T-helper 1 cell (primary cell): Measurements from ENCODE around the gene FOXB2.
"Not testable (repeated sequence)": the region's sequence is repeated elsewhere in the genome, so short reads cannot be mapped to it uniquely, and the experiment has no call there.

Source experiments
- DNase-seq, 5 donors: peaks; one replicate each; pipeline ENCODE4 v3.0.0-alpha.2; 2012 to 2020

FOXB2 gene

DNA sequence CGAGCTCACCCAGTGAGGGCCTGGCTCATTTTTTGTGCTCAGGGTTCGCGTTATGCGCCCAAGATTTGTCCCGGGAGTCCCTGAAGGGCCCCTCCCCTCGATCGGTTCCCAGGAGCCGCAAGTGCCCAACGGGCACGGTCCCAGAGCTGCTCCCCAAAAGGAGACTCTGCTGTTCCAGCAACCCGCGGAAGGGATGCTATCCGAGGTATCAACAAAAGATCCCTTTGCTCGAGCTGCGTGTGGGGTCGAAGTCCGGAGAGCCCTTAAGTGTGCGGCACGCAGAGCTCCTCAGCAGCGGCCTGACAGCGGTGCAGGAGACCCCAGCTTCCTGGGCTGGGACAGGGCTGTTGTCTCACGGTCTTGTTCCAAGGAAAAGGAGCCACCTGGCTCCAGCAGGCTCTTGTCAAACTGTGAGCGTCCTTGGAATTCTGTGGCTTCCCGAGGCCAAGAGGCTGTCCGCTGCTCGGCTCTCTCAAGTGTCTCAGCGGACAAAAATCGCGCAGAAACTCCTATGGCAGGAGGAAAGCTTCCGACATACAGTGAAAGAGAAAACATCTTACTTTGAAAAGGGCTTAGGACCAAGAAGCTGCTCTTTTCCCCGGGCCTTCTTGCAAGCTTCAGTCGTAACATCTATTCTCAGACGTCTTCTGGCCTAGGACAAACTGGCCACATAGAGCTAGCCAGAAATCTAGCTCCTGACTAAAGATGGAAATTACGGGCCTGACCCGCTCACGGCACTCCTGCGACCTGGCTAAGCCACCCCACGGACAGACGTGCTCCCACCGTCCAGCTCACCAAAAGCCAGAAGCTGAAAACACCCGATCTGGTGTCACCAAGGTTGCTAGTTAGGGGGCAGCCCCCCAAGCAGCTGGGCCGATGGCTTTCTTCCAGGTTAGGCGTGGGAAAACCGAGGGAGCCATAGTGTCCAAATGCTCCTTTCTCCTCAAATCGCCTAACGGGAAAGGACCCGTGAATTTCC is 2.6 kb upstream of the FOXB2 start:
- DNase-seq = no peak

DNA sequence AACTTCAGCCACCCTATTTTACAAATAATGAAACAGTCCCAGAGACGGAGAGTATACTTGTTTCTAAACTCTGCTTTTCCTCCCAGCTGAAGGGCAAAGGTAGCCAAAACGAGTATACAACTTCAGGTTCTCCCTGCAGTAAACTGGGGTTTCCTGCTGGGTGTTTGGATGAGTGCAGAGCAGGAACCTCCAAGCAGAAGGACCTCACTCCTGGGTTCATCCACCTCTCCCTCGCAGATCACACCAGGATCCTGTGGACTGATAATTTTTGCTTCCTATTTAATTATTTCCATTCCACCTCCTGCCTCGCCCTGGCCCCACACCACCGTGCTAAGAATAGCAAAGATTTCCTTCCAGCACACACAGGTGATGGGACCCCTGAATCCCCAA is 2.0 kb upstream of the FOXB2 start:
- no peak for DNase-seq

DNA sequence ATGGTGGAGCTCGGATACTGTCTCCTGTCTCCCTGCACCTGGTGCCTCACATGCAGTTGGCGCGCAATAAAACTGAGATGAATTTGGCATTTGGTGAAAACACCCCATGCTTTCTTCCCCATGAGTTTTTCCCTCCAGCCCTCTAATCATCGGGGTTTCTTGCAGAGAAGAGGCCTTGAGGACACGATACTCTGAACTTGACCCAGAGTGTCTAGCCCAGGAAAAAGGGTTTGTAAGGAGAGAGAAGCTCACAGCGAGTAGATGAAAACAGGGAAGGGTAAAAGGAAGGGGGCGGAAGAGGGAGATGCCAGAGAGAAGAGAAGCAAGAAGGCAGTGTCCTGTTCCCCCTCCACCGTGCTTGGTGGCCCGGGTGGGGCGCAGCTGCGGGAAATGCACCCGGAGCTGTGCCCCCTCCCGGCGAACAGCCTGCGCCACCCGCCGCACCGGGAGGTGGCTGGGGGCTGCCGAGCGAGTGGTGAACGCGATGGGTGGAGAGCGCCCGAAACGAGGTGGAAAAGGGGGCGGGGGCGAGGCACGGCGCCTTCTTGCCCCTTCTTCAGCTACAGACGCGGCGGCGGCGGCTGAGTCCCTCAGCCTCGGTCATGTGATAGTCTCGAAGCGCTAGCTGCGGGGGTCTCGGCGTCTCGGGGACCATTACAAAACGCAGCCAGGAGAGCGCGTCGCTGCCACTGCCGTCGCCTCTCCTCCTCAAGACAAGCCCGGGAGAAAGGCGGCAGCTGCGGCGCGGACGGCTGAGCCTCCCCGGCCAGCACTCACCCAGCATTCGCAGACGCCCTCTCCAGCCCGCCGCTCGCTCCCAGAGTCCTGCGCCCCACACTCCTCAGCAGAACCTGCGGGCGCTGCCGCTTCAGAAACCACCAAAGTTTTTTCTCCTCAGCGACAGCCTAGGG is 1.1 kb upstream of the FOXB2 start:
- DNase-seq = no peak

DNA sequence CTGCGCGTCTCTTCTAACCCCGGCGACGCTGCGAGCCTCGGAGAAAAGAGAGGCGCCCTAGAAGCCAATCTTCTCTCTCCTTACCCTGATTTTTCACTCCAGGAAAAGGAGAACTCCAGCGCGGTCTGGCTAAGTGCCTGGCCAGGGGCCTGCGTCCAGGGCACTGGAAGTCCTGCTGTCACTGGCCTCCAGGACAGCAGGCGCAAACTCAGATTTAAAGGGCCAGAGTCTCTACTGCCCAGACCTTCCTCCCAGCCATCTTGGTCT is 553 bp upstream of the FOXB2 start:
- no peak for DNase-seq

DNA sequence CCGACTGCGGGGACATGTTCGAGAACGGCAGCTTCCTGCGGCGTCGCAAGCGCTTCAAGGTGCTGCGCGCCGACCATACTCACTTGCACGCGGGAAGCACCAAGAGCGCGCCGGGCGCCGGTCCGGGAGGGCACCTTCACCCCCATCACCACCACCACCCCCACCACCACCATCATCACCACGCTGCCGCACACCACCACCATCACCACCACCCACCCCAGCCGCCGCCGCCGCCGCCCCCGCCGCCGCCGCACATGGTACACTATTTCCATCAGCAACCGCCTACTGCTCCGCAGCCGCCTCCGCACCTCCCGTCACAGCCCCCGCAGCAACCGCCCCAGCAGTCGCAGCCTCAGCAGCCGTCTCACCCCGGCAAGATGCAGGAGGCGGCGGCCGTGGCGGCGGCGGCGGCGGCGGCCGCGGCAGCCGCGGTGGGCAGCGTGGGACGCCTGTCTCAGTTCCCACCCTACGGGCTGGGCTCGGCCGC is 514 bp downstream of the FOXB2 start:
- no peak for DNase-seq

DNA sequence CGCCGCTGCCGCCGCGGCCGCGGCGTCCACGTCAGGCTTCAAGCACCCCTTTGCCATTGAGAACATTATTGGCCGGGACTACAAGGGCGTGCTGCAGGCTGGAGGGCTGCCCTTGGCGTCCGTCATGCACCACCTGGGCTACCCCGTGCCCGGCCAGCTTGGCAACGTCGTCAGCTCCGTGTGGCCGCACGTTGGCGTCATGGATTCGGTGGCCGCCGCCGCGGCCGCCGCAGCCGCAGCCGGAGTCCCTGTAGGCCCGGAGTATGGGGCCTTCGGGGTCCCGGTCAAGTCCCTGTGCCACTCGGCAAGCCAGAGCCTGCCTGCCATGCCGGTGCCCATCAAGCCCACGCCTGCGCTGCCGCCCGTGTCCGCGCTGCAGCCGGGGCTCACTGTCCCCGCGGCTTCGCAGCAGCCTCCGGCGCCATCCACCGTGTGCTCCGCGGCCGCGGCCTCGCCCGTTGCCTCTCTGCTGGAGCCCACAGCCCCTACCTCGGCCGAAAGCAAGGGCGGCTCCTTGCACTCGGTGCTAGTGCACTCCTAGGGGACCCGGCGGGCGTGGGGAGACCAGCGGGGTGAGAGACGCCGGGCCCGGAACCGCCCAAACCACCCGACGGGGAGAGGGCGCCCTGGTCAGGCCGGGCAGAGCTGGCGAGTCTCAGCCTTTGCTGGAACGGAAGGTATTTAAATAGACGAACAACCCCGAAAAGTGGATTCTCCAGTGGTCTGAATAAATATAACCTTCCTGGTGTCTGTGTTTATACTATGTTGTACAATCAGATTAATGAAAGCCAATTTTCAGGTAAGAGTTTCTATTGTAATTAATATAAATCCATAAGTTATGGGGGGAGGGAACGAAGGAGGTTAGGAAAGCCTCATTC is 1.2 kb downstream of the FOXB2 start:
- no peak for DNase-seq

DNA sequence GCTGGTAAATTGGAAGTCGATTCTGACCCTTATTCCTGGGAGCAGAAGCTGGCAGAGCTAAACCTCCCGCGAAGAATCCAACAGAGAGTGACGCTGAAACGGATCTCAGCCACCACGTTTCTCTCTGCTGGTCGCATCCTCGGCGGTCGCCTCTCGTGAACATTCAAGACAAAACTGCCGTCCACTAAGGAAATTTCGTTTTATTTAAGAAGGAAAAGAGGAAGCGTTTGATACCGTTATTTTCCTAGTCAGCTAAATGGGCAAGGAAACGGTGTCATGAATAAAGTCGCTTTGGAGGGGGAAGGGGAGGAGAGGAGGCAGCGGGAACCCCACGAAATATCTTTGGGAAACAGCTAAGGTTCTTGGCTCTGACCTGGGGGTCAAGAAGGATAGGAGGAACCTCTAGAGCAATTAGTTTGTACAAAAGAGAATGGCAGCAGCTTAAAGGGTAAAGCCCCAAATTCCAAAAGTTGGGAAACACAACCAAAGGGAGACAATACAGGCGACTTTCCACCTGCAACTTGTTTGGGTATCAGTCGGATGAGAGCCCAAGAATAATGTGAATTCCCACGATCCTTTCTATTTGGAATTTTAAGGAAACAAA is 1.9 kb downstream of the FOXB2 start:
- DNase-seq = no peak

DNA sequence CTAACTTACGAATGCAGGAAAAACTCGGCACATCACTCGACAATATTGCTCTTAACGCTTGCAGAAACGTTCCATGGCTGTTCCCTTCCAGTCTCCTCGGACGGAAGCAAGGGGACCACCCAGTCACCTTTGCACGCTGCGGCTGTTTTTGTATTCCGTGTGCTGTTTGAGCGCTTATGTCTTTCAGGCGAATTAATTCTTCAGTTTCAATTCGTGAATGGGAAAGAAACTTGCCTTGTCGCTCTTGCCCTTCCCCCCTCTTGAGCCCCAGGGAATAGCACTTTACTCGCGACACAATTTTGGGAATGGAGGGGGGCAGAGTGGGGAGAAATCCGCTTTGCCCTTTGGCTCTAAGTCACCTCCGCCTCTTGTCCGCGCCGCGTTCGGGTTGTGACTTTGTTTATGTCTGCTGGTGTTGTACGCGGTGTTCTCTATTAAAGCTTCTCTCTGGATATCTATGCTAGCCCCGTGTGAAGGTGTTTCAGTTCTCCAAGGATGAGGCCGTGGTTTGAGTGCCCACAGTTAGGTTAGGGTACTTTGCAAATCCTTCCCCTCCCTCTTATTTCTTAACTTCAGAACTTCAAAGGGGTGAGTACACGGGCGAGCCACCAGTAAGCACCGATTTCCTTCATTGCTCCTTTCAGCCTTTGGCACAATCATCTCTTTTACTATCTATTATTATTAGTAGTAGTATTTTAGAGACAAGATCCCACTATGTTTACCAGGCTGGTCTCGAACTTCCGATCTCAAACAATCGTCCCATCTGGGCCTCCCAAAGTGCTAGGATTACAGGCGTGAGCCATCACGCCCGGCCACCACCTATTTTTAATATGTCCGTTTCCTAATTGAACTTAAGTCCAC is 2.7 kb downstream of the FOXB2 start:
- no peak for DNase-seq

DNA sequence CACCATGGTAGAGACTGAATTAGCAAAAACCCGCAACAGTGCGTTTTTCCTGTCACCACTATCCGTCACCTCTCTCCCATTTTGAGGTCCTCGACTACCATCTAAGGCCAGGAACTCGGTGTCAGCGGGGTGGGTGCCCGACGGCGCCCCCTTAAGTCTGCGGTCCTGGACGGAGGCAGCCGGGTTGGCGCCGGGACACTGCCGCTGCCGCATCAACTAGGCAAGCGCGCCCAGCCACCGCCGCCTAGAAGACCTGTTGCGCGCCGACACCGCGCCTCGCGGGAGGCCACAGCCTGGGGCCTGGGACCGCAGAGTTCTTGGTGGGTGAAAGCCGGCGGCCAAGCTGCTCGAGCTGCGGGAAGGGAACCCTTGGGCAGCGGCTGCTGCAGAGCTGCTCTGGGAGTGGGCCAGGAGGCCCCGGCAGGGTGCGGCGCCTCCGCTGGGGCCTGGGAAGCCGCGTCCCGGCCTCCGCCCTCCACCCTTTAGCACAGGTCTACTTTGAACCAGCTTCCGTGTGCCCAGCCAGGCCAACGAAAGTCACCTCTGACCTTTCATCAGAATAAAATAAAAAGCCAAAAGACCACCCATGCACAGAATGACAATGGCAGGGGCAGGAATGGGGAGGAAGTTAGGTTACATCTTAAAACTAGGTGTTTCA is 3.5 kb downstream of the FOXB2 start:
- no peak for DNase-seq

DNA sequence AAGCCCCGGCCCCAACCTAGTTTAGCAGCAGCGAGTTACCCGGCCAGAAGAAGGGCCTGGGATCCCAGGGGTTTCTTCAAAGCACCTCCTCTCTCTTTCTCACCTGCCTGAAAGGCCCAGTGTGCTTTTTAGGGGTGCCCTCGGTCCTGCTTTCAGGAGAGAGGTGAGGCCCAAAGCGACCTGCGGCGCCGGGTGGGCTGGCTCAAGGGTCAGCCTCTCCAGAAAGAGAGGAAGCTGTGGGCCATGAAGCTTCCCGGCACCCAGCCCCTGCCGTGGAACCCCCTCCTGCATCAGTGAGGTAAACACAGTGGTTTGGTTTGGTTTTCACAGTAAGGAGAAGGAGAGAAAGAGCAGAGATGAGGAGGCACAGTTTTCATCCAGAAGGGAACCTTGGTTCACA is 4.3 kb downstream of the FOXB2 start:
- no peak for DNase-seq

DNA sequence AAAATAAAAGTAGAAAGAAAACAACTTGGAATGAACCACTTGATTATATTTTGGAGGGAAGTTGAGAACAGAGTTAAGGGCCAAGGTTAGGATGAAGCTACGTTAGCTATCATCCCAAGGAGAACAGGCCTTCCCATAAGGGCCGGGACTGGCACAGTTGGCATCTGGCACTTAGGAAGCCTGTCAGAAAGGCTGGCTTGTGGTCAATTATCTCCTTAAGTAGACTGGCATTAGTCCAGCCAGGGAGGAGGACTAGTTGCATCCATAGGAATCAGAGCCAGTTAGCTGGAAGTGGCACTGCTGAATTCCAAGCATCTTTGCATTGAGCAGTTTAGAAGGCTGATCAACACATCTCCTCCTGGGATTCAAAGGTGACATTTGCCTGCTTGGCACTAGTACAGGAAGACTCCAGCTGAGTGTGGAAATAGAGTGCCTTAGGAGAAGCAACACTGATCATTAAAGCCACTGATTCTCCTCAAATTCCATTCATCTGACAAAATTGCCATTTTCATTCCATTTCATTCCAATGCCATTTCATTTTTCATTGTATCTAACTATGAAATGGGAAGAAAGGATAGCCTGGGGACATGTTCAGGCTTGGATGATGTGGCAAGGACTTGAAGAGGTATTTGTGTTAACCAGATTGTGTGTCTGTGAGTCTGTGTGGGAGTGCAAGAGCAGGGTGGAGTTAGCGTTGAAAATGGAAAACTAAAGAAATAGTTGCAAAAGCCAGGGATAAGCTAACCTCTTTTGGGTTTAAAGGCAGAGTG is 5.5 kb downstream of the FOXB2 start:
- DNase-seq = no peak

DNA sequence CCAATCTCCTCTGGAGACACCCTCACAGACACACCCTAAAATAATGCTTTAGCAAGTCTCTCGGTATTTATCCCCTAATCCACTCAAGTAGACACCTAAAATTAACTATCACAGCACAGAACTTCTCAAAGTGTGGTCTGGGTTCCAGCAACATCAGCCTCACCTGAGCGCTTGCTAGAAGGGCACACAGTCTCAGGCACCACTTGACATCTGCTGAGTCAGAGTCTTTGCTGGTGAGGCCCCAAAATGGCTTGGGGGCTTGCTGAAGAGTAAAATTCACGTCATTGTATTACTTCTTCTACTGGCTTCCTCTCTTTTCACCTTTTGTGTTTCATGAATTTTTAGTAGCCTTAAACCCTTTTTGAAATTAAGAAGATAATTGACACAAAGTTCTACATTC is 9.0 kb downstream of the FOXB2 start:
- no peak for DNase-seq

DNA sequence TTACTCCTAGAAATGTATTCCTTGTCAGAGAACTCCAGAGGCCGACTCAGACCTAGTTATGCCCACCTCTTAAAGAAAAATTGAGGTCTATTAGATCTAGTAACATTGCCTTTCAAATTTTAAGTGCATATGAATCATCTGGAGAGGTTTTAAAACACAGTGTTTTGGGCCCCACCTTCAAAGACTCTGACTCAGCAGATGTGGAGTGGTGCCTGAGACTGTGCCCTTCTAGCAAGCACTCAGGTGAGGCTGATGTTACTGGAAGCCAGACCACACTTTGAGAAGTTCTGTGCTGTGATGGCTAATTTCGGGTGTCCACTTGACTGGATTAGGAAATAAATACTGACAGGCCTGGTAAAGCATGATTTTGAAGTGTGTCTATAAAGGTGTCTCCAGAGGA is 10.6 kb downstream of the FOXB2 start:
- DNase-seq = no peak

DNA sequence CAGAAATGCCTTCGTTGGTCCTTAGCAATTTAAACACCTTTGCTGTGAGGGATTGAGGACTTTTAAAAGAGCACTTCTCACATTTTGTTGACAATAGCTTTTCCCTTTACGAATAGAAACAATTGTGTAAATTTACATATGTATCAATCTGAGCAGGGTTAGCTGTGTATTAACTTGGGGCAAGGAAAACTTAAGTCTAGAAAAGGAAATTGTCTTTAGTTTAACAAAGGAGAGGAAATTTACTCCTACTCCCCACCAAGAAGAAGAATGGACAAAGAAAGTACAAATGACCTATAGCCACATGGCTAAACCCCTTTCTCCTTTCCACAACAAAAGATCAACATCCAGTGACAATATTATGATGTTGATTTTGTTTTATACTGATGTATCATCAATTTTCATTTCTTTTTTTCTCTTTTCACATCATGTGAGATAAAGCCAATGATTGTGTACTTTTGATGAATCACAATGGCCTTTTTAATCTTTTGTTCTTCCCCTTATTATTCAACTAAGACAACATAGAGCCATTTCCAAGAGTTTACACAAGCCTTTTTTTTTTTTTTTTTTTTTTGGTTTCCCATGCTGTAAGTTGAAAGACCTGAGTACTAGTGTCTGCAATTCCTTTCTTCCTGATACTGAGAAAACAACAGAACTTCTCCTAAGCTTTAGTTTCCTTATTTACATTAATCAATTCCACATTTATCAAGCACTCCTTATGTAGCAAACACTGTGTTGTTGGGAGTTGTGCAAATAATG is 19.0 kb downstream of the FOXB2 start:
- DNase-seq = no peak

DNA sequence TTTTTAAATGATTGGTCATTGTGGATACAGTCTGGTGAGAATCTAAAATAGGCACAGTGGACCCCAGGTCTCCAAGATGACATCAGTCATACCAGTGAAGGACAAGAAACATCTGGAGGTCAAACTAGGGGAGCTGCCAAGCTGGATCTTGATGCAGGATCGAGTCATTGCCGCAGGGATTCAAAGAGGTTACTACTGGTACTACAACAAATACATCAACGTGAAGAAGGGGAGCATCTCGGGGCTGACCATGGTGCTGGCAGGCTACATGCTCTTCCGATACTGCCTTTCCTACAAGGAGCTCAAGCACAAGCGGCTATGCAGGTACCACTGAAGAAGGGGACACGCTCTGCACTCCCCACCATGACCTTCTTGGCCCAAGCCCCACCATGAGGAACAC is 20.9 kb downstream of the FOXB2 start:
- no peak for DNase-seq

DNA sequence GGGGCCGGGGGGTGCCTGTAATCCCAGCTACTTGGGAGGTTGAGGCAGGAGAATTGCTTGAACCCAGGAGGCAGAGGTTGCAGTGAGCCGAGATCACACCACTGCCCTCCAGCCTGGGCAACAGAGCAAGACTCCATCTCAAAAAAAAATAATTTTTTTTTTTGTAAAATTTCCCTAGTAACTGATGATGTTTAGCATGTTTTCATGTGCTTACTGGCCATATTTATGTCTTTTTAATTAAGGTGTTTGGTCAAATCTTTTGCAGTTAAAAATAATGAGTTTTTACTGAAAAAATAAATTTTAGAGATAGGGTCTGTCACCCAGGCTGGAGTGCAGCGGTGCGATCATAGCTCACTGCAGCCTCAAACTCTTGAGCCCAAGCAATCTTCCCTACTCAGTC is 24.3 kb downstream of the FOXB2 start:
- DNase-seq = not testable (repeated sequence)

DNA sequence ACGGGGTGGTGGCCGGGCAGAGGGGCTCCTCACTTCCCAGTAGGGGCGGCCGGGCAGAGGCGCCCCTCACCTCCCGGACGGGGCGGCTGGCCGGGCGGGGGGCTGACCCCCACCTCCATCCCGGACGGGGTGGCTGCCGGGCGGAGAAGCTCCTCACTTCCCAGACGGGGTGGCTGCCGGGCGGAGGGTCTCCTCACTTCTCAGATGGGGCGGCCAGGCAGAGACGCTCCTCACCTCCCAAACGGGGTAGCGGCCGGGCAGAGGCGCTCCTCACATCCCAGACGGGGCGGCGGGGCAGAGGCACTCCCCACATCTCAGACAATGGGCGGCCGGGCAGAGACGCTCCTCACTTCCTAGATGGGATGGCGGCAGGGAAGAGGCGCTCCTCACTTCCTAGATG is 41.2 kb downstream of the FOXB2 start:
- not testable (repeated sequence) for DNase-seq

DNA sequence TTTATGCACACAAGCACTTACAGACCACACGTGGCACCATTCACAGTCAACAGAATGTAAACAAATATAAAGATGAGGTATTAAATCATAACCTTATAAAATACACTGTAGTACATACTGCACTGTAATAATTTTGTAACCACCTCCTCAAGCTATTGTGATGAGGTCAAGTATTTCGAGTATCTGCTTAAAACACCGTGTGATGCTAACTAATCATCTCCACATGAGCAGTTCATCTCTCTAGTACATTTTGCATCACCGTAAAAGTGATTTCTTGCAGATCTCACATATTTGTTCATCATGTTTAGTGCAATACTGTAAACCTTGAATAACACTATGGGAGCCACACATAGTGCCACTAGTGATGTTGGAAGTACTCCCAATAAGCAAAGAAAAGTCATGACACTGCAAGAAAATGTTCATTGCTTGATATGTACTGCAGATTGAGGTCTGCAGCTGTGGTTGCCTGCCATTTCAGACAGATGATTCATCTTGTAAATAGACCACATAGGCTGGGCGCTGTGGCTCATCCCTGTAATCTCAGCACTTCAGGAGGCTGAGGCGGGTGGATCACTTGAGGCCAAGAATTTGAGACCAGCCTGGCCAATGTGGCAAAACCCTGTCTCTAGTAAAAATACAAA is 44.3 kb downstream of the FOXB2 start:
- no peak for DNase-seq

DNA sequence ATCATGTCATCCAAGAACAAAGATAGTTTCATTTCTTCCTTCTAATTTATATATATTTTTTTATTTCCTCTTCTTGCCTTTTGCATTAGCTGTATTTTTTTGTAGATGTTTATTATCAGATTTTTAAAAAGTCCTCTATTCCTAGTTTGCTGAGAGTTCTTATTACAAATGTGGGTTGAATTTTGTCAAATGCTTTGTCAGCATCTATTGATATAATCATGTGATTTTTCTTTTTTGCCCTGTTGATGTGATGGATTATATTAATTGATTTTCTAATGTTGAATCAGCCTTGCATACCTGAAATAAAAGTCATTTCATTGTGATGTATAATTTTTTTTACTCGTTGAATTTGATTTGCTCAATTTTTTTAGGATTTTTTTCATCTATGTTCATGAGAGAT is 46.9 kb downstream of the FOXB2 start:
- DNase-seq = no peak
